WI38 (cell line): ENCODE measurements around the gene PPIG.
"Not testable (repeated sequence)": the region's sequence is repeated elsewhere in the genome, so short reads cannot be mapped to it uniquely, and the experiment has no call there.

ENCODE experiments used
- H3K4me3 ChIP-seq: 2 replicates; pipeline ENCODE4 v1.5.1; 2011; ENCODE audit warnings: low read depth, mild to moderate bottlenecking, control low read depth, low read length
- CTCF ChIP-seq: IDR thresholded peaks from 2 replicates; pipeline ENCODE4 v1.5.1; 2012; ENCODE audit warnings: low read depth, mild to moderate bottlenecking, control low read depth, low read length

Gene PPIG

DNA sequence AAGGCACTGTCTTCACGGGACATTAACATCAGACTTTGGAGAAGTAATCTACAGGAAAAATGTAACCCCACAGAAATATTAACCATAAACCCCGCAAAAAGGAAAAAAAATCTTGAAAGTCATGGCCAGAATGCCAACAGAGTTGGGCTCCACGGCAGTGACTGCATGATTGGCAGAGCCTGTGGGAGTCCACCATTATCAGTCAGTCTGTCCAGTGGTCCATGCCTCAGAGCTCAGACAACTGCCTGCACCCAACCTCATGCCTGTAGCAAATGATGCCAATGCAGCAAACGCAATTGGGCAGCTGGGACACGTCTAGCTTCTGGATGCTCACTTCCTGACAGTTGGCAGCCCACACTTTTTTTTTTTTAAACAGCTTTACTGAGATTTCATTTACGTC is 5.1 kb upstream of the PPIG start:
- no peak for TF ChIP-seq CTCF
- H3K4me3 ChIP-seq = no peak overlapping the region

GRCh38 chr2:169582552-169583266 is 1.4 kb upstream of the PPIG start:
- not testable (repeated sequence) for H3K4me3 ChIP-seq

- TF ChIP-seq CTCF = no peak
- no peak overlapping the region for H3K4me3 ChIP-seq
Measured at GRCh38 chr2:169583518-169583917, 633 bp upstream of the PPIG start.

GRCh38 chr2:169585673-169586072 is 1.5 kb downstream of the PPIG start:
- TF ChIP-seq CTCF = no peak
- H3K4me3 ChIP-seq = peak overlapping the region; percentile 90

GRCh38 chr2:169590804-169591203 is 6.7 kb downstream of the PPIG start:
- TF ChIP-seq CTCF = no peak
- H3K4me3 ChIP-seq = no peak overlapping the region

DNA sequence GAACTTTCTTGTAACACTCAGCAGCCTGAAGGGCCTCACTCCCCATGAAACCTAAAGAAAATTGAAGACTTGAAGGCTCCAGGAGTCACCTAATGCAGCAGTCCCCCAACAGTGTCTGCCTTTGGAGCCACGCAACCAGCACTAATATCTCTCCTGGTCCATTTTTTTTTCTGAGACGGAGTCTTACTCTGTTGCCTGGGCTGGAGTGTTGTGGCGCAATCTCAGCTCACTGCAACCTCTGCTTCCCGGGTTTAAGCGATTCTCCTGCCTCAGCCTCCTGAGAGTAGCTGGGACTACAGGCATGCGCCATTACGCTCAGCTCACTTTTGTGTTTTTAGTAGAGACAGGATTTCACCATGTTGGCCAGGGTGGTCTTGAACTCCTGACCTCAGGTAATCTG is 12.4 kb downstream of the PPIG start:
- not testable (repeated sequence) for H3K4me3 ChIP-seq

GRCh38 chr2:169598982-169599381 is 14.8 kb downstream of the PPIG start:
- H3K4me3 ChIP-seq = no peak overlapping the region
- TF ChIP-seq CTCF = no peak

GRCh38 chr2:169599568-169599967 is 15.4 kb downstream of the PPIG start:
- H3K4me3 ChIP-seq = no peak overlapping the region
- TF ChIP-seq CTCF = no peak
